Stimulated activated CD4-positive, alpha-beta T cell treated with anti-CD3 and anti-CD28 coated beads, Interleukin-12 subunit alpha, Interleukin-12 subunit beta, amount 100 ng/mL, for 4 hours (primary cell): ENCODE measurements around the gene DUSP8.
A peak's percentile ranks its signal among the peaks of the same experiment; 100 is the strongest.

Experiments
- DNase-seq: peaks from one replicate; pipeline ENCODE4 v3.0.0-alpha.2; 2020

DUSP8 gene

DNA sequence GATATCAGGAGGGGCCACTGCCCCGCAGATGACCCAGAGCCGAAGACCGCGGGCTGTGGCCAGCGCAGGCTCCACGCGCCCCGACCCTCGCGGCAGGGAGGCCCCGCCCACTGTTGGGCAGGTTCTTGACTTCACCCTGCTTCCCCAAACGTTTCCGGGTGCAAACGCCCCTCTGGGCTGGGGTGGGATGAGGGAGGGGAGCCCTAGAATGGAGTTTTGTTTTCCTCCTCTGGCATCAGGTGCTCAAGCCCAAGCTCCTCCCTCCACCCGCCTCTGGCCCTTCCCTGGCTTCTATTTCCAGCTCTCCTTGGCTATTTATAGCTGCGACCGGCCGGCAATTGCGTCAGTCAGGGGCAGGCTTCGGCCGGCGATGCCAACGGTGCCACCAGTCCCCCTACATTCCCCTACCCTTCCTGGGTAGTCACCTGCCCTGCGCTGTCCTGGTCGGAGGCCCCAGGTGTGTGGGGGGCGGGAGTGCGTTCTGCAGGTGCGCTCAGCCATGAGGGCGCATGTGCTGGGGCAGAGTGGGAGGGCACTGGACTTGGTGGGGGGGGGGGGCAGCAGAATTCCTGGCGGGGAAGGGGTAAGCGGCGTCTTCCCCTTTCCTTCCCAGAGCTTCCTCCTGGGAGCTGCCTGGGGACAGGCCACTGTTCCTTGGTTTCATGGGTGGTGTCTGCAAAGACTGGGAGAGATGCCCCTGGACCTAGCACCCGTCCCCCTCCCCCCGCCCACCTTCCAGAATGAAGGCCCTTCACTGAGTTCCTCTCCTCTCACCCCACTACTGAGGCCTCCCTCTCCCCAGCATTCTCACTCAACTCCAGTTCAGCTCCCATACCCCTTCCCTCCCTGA, 23.6 kb downstream of the DUSP8 start:
- DNase-seq: no peak

DNA sequence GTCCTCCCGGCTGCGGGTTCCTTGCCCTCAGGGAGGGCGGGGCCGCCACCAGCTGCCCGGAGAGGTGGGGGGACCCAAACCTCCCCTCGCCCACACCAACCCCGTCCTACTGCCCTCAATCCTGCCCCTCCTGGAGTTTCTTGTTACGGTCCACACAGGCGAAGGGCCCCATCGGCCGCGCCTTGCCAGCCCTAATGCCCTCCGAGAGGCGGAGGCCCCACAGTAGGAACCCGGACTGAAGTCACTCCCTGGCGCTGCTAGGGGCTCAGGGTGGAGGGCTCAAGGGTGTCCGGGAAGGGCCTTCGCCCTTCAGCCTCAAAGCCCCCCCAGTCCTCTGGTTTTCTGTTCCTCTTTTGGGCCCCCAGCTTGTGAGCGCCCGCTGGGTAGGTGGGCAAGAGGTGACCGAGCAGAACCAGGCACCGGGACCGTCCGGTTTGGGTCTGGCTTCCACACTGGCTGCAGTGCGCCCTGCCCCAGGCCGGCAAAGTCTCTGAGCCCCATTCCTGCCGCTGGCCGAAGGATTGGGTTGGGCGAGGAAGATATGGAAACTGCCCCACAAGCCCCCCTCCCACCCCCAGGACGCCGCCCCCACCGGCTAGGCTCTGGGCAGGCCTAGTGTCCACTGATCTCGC, 24.5 kb downstream of the DUSP8 start:
- DNase-seq: no peak

DNA sequence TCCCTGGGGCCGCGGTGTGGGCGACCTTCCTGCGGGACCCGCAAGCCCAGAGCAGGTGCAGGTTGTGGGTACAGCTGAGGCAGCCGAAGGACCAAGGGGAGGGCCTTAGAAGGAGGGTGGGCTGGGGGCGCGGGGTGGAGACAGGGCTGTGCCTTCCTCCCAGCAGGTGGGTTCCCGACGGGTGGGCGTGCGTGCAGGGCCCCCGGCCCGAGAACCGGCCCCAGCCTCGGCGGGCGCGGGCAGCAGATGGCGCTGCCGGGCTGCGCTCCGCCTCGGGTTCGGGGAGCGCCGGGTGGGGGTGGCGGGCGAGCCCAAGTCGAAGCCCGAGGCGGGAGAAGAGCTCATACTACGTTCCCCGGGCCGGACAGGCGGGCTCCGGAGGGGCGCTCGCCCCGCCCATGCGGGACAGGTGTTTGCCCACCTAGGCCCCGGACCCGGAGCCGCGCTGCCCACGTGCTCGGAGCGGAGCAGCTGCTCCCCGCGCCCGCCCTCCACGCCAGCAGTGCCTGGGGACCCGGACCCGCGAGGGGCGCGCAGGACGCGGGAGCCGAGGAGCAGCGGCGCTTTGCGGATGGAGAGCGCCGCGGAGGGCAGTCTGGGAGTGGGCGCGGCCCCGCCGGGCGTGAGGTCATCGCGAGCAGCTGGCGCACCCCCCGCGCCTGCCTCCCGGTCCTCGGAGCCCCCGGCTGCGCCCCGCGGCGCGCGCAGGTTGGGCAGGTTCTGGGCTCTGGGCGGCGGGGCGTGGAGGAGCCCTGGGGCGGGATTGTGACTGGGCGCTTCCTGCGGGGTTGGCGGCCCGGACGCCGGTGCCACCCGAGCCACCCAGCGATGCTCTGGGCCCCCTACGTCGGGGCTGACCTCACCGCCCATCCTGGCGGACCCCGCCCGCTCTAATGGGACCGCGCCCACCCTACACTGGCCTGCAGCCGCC, 25.3 kb downstream of the DUSP8 start:
- peak; percentile 36 for DNase-seq

DNA sequence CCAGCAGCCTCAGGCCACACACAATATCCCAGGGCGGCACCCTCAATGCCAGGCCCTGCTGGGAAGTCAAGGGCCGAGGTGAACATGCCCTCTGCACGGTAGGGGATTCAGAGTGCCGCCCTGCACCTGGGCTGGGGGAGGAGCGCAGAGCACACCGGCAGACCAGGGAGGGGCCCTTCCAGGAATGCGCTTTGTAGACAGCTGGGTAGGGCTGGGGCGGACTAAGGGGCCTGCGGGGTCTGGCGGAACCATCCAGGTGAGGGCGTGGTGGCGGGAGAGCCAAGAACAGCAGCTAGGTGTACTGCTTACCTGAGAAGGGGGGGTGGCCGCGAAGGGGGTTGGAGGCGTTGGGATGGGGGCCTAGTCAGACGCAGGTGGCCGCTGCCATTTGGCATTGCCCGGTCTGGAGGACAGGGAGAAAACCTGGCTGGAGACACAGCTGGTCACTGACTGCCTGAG, 26.0 kb downstream of the DUSP8 start:
- DNase-seq: no peak

DNA sequence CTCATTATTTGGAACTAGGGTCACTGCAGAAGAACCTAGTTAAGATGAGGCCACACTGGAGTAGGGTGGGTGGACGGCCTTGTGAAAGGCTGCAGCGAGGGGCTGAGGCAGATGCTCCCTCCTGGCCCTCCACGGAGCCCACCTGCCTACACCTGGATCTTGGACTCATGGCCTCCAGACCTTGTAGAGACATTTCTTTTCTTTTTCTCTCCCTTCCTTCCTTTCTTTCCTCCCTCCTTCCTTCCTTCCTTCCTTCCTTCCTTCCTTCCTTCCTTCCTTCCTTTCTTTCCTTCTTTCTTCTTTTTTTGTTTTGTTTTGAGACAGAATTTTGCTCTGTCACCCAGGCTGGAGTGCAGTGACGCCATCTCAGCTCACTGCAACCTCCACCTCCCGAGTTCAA, 26.6 kb downstream of the DUSP8 start:
- no peak for DNase-seq

DNA sequence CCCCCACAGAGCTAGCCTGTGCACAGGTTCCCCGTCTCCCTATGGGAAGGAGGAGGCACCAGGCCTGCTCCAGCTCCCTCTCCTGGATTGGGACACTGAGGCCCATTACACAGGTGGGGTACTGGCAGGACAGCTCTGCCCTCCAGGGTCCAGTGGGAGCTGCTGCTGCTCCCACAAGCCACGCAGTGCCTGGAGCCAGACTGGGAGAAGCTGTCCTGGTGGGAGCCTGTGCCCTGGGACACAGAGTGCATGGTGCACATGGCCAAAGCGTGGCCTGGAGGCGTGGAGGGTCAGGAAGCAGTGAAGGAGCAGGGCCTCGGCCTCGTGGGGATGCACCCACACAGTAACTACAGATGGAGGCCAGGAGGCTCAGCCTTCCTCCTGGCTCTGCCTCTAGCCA, 27.5 kb downstream of the DUSP8 start:
- no peak for DNase-seq

DNA sequence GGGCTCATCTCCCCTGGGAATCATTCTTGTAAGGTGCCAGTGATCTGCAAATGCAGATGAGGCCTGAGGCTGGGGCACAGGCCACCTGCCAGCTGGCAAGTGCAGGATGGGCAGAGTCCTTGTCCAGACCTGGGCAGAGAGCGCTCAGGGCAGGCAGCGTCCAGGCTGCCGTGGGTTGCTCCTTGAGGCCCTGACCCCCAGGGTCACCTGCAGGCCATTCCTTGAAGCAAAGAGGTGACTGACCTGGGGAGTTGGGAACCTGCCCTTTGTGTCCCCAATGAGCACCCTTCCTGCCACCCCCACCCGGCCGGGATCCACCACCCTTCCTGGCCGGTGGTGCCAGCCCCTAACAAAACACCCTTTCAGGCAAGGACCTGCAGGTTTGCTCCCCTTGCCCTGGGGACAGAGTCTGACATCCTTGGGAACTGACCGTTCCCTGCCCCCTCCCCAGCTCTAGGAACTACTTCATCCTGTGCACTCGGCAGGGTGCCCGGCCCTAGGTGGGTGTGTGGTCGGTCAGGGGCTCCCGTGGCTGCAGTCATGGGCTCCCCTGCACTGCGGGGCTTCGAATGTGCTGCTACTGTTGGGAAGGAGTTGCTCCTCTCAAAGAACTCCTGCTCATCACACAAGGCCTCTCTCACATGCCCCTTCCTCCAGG, 28.3 kb downstream of the DUSP8 start:
- no peak for DNase-seq

DNA sequence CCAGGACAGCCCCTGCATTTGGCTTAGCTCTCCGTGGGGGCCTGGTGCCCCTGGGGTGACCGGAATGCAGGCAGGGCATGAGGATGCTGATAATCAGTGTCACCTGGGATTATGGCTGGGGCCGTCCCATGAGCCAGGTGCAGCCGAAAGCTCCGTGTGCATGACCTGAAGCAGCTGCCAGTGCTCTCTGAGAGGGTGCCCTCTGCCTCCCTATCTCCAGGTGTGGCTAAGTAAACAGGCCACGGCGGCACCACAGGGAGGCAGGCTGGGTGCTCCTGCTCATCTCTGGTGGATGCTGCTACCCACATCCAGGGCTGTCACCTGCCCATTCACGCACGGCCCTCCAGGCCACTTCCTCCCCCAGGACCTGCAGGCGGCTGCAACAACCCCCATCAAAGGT, 29.8 kb downstream of the DUSP8 start:
- no peak for DNase-seq

DNA sequence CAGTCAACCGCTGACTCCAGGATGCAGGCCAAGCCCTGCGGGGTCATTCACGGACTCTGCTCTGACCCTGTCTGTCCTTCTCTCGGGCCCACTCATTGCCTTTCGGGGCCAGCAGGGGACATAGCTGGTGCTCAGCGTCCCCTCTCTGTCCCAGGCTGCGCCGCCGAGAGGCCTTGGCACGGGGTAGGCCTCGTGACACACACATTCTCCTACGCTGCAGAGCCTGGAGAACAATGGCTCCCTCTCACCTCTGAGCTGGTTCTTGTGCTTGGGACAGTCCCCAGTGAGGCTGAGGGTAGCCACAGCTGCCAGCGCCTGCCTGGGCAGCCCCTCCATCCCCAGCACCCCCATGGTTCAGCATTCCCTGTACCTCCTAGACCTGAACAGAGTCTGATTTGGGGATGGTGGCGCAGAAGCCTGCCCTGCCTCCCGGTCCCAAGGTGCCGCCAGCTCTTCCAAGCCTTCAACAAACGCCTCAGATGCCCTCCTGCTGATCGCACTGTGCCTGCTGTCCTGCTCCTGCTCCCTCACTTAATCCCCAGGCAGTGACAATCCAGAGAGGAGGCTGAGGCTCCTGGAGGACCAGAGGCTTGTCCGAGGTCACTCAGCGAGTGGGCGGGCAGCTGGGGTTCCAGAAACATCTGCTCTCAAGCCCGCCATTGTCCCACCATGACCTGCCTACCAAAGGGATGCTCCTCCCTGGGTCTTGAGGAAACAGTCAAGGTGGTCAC, 30.4 kb downstream of the DUSP8 start:
- no peak for DNase-seq

DNA sequence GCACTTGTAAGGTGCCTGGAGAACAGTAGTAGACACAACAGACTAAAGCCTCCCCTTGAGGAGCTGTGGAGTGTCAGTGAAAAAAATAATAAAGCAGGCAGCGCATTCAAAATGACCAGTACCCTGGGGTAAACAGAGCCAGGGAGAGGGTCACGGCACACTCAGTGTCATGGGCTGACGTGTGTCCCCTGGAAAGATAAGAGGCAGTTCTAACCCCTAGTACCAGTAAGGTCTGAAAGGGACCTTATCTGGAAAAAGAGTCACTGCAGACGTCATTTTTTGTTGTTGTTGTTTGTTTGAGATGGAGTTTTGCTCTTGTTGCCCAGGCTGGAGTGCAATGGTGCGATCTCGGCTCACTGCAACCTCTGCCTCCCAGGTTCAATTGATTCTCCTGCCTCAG, 32.0 kb downstream of the DUSP8 start:
- DNase-seq: no peak

DNA sequence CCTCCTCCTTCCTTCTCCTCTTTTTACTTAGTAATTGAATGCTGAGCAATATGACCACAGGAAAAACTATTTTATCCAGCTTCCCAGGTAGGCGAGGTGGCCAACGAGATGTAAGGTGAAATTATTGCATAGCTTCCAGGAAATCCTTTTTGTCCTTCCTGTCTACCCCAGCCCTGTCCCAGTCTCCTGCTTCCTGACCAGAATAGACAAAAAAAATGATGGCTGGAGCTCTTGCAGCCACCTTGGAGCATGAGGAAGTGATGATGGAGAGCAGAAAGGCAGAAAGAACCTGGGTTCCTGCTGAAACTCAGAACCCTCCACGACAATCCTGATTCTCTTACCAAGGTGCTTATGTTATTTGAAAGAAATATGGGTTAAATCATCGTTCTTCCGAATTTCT, 33.9 kb downstream of the DUSP8 start:
- DNase-seq: no peak

DNA sequence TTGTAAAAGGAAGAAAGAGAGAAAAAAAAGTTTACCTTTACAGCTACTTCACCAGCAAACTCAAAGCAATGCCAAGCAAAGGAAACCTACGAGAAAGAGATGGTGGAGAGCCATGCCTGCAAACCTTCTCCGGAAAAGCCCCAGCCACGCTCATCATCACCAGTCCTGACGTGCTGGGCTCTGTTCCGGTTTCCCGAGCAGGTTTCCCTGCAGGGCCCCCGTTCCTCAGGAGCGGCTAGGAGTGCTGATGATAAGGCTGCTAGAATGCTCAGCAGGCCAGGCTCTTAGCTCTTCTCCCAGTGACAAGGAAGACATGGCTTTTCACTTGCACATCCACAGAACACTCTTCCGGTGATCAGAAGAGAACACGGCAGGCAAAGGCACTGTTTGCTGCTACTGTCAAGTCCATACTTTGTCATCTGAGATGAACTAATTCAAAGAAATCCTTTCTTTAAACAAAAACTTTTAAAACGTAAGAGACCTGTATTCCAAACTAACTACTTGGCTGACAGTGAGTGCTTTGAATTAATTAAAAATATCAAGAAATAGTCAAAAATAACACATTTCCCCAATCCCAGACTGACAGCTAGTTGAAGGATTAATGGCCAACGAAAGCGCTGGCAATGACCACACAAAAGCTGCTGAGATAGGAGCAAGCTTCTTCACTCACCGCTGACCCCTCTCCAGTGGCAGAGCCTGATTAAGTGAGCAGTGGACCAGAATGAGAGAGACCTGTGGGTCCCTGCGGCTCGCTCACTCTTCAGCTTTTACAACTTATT, 35.8 kb downstream of the DUSP8 start:
- DNase-seq: no peak

DNA sequence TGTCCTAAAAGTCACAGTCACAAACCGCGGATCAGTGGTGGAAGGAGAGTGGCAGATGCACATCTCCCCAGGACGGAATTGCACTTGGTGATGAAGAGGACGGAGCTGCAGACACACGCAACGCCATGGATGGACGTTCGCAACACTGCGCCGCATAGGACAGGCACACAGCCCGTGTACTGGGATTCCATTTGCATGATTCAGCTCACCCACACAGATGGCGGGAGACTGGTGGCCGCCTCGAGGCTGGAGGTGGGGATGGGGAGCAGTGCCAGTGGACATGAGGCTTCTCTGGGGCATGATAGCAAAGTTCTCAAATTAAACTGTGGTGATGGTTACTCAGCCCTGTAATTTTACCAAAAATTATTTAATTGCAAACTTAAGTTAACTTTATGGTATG, 37.4 kb downstream of the DUSP8 start:
- DNase-seq: no peak

DNA sequence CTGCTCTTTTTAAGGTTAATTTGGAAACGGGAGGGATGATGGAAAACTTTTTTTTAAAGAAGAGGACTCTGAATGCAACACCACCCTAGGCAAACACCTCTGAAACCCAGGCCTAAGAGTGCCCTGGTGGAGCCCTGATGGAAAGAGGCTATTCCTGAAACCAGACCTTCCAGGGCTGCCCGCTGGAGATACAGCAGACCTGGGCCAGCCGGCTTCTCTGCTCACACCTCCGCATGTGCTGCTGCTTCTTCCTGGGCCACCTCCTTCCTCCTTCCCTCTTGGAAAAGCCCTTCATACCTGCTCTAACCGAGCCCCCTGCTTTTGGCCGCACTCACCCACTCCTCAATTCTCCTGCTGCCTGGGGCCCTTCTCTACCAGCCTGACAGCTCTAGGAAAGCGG, 37.9 kb downstream of the DUSP8 start:
- DNase-seq: no peak

DNA sequence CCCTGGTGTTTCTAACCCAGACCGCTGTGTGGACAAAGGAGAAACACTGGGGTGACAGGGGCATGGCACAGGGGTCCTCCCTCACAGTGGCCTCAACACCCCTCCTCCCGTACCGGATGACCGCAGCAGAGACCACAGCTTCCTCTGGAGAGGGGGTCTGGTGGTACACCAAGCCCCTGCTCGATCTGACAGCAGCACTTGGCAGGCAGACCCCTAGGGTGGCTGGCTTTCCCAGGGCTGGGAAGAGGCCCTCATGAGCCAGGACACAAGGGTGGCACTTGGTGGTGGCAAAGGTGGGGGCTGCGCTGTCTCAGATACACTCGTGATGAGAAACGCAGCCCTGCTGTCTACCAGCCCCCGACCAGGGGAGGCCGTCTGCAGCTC, 38.7 kb downstream of the DUSP8 start:
- DNase-seq: no peak

DNA sequence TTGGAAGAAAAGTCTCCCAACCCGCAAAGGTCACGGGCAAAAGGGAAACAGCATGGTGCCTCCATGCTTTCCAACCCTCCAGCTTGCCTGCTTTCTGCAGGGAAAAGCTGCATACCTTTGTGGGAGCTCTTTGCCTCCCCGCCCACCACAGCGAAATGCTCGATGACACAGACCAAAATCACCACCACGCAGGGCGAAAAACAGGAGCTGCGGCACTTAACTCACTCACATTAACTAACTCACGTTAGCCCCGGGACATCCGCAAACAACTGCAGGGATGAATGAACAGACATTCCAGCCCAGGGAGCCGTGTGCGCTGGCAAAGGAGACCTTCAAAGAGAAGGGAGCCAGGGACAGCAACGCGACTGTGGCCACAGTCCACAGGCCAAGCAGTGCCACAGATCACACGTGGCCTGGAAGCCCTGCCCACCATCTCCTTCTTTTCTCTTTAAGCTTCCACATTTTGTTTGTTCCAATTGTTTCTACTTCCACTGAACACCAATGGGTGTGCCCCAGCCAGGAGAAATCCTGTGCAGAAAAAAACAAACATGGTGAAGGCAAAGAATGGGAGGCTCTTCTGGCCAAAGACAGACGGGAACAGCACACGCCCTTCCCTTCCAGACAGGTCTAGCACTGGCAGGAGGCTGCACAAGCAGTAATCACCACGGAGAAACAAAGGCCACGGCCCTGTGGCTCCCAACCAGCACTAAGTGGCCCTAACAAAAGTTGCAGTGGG, 39.3 kb downstream of the DUSP8 start:
- DNase-seq: no peak

DNA sequence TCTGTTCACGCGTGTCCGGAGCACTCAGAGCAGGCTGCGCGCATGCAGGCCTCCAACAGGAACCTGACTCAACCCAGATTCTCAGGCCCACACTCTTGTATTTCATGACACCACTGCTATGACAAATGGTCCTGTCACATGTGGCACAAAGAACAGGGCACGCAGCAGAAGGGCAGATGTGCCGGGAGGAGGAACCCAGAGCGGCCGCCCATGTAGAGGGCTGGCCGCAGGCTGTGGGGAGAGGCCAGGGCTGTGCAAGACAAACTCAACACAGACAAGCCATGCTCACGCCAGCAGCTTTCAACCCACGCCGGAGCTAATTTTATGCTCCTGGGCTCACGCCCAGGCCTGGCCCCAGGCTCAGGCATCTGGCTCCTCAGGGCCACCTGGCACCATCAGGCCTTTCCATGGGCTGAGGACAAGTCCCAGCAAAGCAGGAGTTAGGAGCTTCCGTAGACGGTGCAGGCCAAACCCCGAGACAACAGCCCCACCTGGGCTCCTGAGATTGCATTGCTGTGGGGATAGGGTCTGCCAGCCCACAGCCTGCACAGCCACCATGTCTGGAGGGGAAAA, 40.0 kb downstream of the DUSP8 start:
- DNase-seq: no peak

DNA sequence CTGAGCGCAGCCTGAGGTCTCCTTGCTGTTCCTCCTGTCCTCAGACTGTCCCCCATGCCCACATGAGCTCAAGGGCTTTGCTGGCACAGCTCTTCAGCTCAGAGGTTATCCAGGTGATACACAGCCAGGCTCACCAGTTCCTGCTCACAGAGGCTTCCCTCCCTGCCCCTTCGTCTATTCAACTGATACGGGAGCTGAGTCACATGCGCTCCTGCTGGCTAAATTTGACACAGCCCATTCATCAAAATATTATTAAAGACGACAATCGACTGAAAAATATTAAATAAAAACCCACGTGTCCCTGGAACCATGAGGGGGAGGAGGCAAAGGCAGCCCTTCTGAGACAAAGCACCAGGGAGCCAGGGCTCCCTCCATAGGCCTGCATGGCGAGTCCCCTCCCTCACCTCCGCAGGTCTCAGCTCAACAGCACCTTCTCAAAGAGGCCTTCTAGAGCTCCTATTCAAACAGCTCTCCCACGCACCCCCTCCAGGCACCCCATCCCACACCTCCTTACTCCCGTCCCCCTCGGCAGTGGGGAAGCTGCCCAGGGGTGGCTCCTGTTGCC, 40.5 kb downstream of the DUSP8 start:
- no peak for DNase-seq

DNA sequence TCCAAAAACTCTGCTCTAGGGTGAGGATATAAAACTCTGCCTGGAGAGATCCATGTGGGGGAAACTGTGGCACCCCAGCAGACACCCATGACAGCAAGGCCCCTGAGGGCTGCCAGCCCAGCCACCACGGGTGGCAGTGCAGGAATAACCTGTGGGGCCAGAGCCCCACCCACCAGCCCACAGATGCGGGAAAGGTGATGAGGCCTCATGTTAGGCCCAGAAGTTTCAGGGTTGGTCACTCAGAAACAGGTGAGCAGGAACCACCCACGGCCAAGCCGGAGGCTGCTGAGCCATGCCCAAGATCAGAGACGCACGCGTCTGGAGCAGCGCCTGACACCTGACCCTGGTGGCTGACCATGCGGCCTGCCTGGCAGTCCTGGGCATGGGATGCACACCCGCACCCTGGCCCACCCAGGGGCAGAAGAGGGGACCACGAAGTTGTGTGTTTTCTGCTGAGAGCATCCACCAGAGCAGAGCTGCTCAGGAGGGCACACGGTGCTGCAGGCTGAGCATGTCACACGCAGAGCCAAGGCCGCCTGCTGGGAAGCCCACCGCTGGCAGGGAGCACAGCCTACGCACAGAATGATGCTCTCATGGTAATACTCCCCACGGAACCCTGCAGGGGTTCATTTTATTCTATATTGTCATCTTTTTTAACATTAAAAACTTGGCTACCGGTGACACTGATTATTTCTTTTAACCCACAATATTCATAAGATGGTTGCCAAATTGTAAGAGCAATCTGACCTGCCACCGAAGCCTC, 41.2 kb downstream of the DUSP8 start:
- no peak for DNase-seq
